KOPT-K1 (cell line): ENCODE results near the gene PRXL2C.
"Not testable (repeated sequence)": the region's sequence is repeated elsewhere in the genome, so short reads cannot be mapped to it uniquely, and the experiment has no call there.

Experiments
- H3K27ac ChIP-seq: fragments of 200-600 bp; sonication (generic); 2 replicates; pipeline ENCODE4 v1.5.1; 2016; ENCODE audit warnings: antibody characterized with exemption, mild to moderate bottlenecking, low read depth, low read length; ENCODE audit not compliant: poor library complexity, severe bottlenecking
- H3K36me3 ChIP-seq: fragments of 200-600 bp; sonication (generic); 2 replicates; pipeline ENCODE4 v1.5.1; 2017; ENCODE audit warnings: antibody characterized with exemption, mild to moderate bottlenecking, low read length, moderate library complexity; ENCODE audit not compliant: insufficient read depth
- H3K9me3 ChIP-seq: fragments of 200-600 bp; sonication (generic); 2 replicates; pipeline ENCODE4 v1.5.1; 2017; ENCODE audit warnings: antibody characterized with exemption, low read length, mild to moderate bottlenecking; ENCODE audit not compliant: insufficient read depth, poor library complexity, severe bottlenecking

Gene PRXL2C, protein sequence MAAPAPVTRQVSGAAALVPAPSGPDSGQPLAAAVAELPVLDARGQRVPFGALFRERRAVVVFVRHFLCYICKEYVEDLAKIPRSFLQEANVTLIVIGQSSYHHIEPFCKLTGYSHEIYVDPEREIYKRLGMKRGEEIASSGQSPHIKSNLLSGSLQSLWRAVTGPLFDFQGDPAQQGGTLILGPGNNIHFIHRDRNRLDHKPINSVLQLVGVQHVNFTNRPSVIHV

DNA sequence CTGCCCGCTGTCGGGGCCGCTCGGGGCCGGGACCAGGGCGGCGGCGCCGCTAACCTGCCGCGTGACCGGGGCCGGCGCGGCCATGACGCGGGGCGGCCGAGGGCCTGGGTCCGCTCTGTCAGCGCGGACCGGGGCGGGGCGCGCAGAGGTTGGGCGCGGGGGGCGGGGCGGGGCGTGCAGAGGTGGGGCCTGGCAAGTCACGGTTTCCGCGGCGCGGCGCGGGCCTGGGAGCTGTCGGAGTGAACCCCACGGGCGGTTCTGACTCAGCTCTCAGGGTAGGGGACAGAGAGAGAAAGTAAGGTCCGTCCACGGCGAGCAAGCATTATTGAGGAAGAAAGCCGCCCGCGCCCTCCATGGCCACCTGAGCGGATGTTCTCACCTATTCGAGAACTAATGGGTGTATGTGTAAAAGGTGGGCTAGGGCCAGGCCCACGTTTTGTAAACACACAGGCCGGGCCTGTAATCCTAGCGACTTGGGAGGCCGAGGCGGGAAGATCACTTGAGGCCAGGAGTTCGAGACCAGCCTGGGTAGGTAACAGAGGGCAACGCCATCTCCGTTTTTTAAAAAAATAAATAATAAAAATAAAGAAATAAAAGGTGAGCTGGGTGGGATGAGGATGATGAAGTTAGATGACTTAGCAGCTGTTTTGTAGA, at the start of gene PRXL2C:
Gene PRXL2C, minus strand, starts transcription at position 120 of the 654 bp plus-strand sequence. Its CDS starts 36 bp downstream, at position 84.
- Histone ChIP-seq H3K9me3 (no peaks in the 10 kb centered on the region), H3K27ac (no peak within 1 kb of the TSS), H3K36me3 (no peaks in the 10 kb centered on the region)

DNA sequence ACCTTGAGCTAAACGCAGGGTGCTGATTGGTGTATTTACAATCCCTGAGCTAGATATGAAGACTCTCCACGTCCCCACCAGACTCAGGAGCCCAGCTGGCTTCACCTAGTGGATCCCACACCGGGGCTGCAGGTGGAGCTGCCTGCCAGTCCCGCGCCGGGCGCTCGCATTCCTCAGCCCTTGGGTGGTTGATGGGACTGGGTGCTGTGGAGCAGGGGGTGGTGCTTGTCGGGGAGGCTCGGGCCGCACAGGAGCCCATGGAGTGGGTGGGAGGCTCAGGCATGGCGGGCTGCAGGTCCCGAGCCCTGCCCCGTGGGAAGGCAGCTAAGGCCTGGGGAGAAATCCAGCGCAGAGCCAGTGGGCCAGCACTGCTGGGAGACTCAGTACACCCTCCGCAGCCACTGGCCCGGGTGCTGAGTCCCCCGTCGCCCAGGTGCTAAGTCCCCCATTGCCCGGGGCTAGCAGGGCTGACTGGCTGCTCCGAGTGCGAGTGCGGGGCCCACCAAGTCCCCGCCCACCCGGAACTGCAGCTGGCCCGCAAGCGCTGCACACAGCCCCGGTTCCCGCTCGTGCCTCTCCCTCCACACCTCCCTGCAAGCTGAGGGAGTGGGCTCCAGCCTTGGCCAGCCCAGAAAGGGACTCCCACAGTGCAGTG, 45.7 kb upstream of the PRXL2C start:
- not testable (repeated sequence) for H3K27ac ChIP-seq, H3K9me3 ChIP-seq, H3K36me3 ChIP-seq

DNA sequence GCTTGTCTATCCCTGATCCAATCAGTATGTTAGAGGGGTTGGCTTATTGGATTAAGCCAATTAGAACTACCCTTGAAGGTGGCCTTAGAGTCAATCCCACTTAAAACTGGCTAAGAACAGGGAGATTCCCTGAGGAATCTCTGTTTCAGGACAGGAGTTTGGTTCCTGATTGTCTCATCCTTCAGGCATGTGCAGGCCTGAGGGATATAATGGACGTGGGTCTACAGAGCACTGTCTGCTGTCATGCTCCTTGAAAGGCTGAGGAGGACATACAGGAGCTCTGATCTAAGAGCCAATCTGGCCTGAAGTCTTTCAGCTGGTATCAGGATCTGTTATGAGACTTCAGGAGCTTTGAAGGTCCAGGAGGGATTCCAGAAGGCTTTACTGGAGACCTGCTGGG, 36.2 kb upstream of the PRXL2C start:
- peaks cover 9% of the 10 kb centered on the region for H3K9me3 ChIP-seq
- no peaks in the 10 kb centered on the region for H3K36me3 ChIP-seq
- no peak overlapping the region for H3K27ac ChIP-seq

DNA sequence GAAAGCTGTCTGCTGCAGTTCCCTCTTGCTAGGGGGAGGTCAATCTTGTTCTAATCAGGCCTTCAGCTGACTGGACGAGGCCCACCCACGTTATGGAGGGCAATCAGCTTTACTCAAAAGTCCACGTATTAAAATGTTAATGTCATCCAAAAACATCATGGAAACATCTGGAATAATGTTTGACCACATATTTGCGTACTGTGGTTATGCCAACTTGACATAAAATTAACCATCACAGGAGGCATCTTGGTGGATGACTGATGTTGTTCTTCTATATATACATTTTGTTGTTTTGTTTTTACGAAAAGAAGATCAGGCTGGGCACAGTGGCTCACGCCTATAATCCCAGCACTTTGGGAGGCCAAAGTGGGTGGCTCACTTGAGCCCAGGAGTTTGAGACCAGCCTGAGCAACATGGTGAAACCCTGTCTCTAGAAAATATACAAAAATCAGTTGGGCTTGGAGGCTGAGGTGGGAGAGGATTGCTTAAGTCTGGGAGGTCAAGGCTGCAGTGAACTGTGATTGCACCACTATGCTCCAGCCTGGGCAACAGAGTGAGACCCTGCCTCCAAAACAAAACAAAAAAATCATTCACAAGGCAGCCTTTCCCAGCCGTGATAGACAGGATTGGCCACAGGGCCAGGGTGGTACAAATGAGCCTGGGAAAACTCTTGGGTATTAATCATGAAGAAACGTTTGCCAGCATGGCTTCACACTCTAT, 33.8 kb upstream of the PRXL2C start:
- H3K36me3 ChIP-seq: no peaks in the 10 kb centered on the region
- H3K9me3 ChIP-seq: peaks cover 9% of the 10 kb centered on the region
- no peak overlapping the region for H3K27ac ChIP-seq

DNA sequence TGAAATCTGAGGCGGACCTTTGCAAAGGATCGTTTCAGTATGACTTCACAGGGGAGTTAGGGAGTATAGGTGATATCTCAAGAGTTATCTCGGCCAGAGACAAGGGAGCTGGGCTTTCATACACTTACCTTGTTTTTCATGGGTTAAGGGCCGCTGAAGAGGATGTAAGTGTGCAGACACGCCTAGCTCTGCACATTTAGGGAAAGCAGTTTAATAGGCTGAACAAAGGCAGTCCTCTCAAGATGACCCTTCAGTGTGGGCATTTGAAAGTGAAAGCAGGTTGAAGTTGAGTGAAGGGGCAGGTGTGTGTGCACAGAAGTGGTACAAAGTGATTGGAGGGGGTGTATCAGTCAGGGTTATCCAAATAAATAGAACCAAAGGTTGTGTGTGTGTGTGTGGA, 33.1 kb upstream of the PRXL2C start:
- no peak overlapping the region for H3K27ac ChIP-seq
- no peaks in the 10 kb centered on the region for H3K36me3 ChIP-seq
- peaks cover 9% of the 10 kb centered on the region for H3K9me3 ChIP-seq

DNA sequence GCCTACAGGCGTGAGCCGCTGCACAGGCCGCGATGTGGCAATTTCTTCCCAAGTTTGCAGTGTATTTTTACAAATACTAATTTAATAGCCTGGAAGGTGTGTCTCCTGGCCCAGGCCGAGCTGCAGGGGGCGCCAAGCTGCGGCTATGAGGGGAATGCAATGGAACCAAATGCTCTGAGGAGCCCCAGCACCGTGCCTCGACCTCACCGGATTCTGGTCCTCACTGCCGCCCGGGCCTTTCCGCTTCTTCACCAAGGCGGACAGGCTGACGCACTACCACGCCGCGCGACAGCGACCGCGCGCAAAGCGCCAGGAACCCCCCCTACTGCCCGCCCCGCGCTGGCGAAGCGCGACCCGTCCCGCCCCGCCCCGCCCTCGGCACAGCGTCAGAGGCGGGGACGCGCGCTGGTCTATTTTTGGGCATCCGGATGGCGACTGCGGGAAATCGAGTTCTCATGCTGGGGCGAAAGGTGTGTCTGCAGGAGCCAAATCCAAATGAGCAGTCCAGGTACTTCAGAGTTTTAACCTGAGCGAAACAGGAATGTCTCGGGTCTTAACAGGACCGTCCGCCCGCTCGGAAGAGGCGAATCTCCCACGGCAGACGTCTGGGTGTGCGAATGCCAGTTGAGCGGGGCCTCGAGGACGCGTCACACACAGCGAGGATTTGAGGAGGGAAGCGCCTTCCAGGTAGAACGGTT, 31.7 kb upstream of the PRXL2C start:
- no peaks in the 10 kb centered on the region for H3K36me3 ChIP-seq
- H3K9me3 ChIP-seq: peaks cover 4% of the 10 kb centered on the region
- no peak overlapping the region for H3K27ac ChIP-seq

DNA sequence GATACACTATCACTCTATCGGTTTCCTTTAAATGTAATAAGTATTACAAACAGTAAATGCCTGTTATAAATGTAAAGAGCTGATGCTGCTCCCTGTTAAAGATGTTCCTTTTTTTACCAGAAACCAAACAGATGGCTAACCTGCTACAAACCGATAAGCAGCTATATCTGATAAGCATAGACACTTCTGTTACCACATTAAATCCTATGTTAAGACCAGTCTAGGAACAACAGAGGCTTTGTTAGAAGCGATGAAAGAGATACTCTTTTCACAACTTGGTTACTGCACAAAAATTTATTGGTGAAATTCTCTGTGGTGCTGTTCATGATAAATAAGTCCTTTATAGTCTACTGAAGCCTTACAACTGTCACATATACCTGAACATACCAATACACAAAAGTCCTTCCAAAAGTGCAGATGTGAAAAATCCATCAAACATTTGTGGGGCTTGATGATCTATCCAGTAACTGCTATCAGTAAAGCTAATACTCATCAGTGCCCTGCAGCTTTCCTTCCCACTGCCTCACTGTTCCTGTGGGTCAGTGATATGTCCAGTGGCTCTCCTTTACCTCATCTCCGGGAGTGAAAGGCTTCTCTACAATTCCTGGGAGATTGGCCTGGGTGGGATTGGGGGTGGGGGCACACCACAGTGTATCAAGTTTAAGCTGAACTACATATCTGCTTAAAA, 25.8 kb upstream of the PRXL2C start:
- Histone ChIP-seq H3K27ac (peak overlapping the region; percentile 38), H3K9me3 (no peaks in the 10 kb centered on the region), H3K36me3 (no peaks in the 10 kb centered on the region)

DNA sequence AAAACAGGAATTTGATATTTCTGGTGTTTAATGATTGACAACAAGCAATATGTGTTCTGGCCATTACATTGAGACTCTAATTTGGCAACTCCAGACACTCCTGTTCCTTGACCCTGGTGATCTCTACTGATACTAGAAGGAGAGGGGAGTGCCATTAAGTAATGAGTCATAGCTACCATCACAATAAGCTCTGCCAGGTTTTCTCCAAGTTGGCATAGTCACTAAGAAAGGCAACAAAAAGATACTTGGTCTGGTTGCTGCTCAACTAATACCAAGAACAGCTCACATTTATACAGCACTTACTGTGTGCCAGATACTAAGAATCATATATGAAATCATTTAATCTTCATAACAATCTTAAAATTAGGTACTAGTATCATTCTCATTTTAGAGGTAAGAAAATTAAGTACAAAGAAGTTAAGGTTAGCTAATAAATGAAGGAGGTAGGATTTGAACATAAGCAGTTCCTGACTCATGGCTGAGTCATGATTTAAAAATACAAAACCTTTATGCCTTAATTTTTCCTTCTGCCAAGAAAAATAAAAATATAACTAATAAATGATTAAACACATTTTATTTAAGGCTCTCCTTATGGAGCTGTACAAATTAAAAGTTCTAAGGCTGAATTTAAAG, 19.9 kb upstream of the PRXL2C start:
- no peaks in the 10 kb centered on the region for H3K9me3 ChIP-seq
- H3K27ac ChIP-seq: no peak overlapping the region
- H3K36me3 ChIP-seq: no peaks in the 10 kb centered on the region

DNA sequence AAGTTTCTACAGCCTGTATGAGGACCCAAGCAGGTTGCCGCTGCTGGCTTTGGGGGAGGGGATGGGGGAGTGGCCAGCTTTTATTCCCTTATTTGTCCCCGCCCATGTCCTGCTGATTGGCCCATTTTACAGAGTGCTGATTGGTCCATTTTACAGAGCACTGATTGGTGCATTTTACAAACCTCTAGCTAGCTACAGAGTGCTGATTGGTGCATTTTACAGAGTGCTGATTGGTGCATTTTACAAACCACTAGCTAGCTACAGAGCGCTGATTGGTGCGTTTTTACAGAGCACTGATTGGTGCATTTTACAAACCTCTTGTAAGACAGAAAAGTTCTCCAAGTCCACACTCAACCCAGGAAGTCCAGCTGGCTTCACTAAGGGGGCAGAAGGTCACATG, 18.7 kb upstream of the PRXL2C start:
- not testable (repeated sequence) for H3K9me3 ChIP-seq, H3K27ac ChIP-seq, H3K36me3 ChIP-seq

DNA sequence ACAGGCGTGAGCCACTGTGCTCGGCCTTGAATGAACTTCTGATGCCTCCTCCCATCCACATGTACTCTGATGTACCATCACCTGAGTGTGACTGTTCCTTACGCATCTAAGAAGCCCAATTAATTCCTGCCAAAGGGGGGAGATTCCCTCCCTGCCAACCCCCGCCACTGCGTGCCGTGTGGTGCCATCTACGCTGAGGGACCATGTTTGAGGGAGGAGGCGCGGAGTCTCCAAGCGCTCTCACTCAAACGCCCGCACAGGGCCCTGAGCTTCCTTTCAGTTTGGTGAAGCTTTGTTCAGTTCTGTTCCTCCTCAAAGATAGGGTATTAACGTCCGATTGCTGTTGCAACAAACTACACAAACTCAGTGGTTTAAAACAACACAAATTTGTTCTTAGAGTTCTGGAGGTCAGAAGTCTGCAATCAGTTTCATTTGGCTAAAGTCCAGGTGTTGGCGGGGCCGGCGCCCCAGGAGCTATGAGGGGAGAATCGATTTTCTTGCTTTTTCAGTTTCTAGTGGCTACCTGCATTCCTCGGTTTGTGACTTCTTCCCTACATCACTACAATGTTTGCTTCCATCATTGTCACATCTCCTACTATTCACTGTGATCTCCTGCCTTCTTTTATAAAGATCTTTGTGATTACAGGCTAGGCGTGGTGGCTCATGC, 13.9 kb upstream of the PRXL2C start:
- Histone ChIP-seq H3K36me3 (no peaks in the 10 kb centered on the region), H3K27ac (no peak overlapping the region), H3K9me3 (no peaks in the 10 kb centered on the region)

DNA sequence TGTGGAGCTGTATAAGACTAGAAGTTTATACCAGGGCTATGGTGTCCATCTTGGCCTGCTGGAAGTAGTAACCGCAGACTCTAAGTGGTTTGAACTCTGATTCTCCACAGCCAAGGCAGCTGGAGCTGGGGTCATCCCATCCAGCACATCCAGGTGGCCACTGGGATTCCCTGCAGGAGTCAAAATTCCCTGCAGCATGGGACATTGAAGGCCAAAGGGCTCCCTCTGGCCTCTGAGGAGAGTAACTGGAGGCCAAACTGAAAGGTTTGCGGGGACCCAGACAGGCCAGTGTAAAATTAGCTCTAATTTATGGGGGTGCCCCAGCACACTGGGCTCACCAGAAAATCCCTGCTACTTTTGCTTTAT, 12.2 kb upstream of the PRXL2C start:
- no peaks in the 10 kb centered on the region for H3K9me3 ChIP-seq
- H3K36me3 ChIP-seq: no peaks in the 10 kb centered on the region
- H3K27ac ChIP-seq: no peak overlapping the region

DNA sequence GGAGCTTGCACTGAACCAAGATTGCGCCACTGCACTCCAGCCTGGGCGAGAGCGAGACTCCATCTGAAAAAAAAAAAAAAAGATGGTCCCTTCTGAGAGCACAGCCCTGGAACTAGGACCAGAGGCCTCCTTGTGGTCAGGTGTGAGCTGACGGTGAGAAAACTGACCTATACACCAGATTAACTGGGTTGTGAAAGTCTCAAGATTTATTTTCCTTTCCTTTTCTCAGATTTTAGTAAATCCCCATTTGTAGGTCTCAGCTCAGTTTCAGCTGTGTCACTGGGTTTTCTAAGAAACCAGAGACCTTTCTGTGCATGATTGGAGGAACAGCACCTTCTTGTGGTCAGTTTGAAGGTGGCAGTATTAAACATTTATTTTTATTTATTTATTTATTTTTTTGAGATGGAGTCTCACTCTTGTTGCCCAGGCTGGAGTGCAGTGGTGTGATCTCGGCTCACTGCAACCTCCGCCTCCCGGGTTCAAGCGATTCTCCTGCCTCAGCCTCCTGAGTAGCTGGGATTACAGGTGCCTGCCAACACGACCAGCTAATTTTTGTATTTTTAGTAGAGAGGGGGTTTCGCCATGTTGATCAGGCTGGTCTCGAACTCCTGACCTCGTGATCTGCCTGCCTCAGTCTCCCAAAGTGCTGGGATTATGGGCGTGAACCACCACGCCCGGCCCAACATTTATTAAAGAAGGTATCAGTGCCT, 11.7 kb upstream of the PRXL2C start:
- H3K36me3 ChIP-seq, H3K9me3 ChIP-seq, H3K27ac ChIP-seq: not testable (repeated sequence)

DNA sequence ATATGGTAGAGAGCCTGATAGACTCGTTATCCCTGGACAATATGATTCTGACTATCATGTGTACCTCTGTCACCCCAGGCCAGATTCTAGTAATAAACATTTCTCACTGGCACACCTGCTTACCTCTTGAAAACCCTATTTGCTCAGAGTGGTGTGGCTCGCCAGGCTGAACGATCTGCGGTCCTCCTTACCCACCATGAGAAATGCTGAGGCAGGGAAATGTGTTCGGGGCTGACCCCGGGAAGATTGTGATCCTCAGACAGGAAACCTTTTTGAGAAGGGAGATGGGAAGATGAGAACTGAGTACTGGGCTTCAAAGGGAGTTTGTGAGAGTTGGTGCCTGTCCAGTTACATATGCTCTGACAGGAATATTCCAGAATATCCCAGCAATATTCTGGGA, 10.7 kb upstream of the PRXL2C start:
- Histone ChIP-seq H3K9me3 (no peaks in the 10 kb centered on the region), H3K36me3 (no peaks in the 10 kb centered on the region), H3K27ac (no peak overlapping the region)
